IPS-15b (cell line): ENCODE measurements around the gene PRLH.

Source experiments
- H3K27me3 ChIP-seq: one replicate; pipeline ENCODE4 v1.6.1; 2013; ENCODE audit warnings: low read length; ENCODE audit not compliant: control insufficient read depth, insufficient read depth
- H3K36me3 ChIP-seq: one replicate; pipeline ENCODE4 v1.6.1; 2013; ENCODE audit warnings: low read length; ENCODE audit not compliant: control insufficient read depth, insufficient read depth
- H3K4me1 ChIP-seq: one replicate; pipeline ENCODE4 v1.6.1; 2013; ENCODE audit warnings: mild to moderate bottlenecking, low read length; ENCODE audit not compliant: control insufficient read depth, insufficient read depth
- H3K4me3 ChIP-seq: one replicate; pipeline ENCODE4 v1.5.1; 2013; ENCODE audit warnings: low read depth, low read length
- H3K9ac ChIP-seq: one replicate; pipeline ENCODE4 v1.6.1; 2013; ENCODE audit warnings: low read depth, mild to moderate bottlenecking, low read length
- H3K9me3 ChIP-seq: one replicate; pipeline ENCODE4 v1.6.1; 2013; ENCODE audit warnings: mild to moderate bottlenecking, low read length; ENCODE audit not compliant: control insufficient read depth, insufficient read depth

The PRLH gene

GRCh38 chr2:237616373-237616733, 50.0 kb downstream of the PRLH start:
- H3K9ac ChIP-seq, result no peak overlapping the region
- H3K36me3 ChIP-seq, result no peaks in the 10 kb centered on the region
- H3K4me1 ChIP-seq, result peaks cover 11% of the 10 kb centered on the region
- H3K27me3 ChIP-seq, result peaks cover 2% of the 10 kb centered on the region
- no peaks in the 10 kb centered on the region for H3K9me3 ChIP-seq
- no peak overlapping the region for H3K4me3 ChIP-seq
